Panc1 (cell line): ENCODE results near the gene ANKRD29. TPM values are rescaled to one million over a fixed set of nuclear protein-coding genes. Genes with fewer than 3 reads are reported as not detected.

Source experiments
- ATAC-seq: fragments of 200-7000 bp; cut with Tn5 transposase; 2 replicates; pipeline ENCODE4 v1.9.1; 2020; ENCODE audit warnings: mild to moderate bottlenecking, moderate library complexity
- BruUV-seq: library from RNA; stranded (reverse); fragments of 400-500 nt; replicated peaks from 2 replicates; lab custom pipeline; 2021; lab: Mats Ljungman, UMichigan
- CTCF ChIA-PET: fragments of 300-600 bp; sonication (Branson Sonifier 250); formaldehyde crosslinking; loops from one replicate; lab custom pipeline; 2022; ENCODE audit warnings: antibody characterized with exemption; lab: Charles Lee
- POLR2A ChIA-PET: fragments of 300-600 bp; sonication (Branson Sonifier 250); formaldehyde crosslinking; loops from one replicate; lab custom pipeline; 2022; ENCODE audit warnings: antibody characterized with exemption; lab: Charles Lee
- DNase-seq: peaks from one replicate; pipeline ENCODE4 v3.0.0-alpha.2; 2010; ENCODE audit warnings: low read depth, low spot score
- H3K27ac ChIP-seq: 2 replicates; pipeline ENCODE4 v1.5.1; 2011; ENCODE audit warnings: mild to moderate bottlenecking, low read length, inconsistent platforms
- H3K27me3 ChIP-seq: fragments of 200-500 bp; sonication (Bioruptor generic); 2 replicates; pipeline ENCODE4 v1.6.0; 2014; ENCODE audit warnings: low read length, inconsistent platforms; ENCODE audit not compliant: control insufficient read depth, insufficient read depth
- H3K36me3 ChIP-seq: fragments of 200-500 bp; sonication (Bioruptor generic); 2 replicates; pipeline ENCODE4 v1.5.1; 2014; ENCODE audit warnings: inconsistent platforms, mild to moderate bottlenecking, low read length, moderate library complexity; ENCODE audit not compliant: control insufficient read depth, insufficient read depth
- H3K4me1 ChIP-seq: 2 replicates; pipeline ENCODE4 v1.5.1; 2011; ENCODE audit warnings: inconsistent platforms, mild to moderate bottlenecking, low read length, moderate library complexity; ENCODE audit not compliant: control insufficient read depth, insufficient read depth
- H3K4me3 ChIP-seq, 2 experiments: 2 replicates each; pipeline ENCODE4 v1.5.1; 2011 to 2012; ENCODE audit warnings: low read depth in 2 of 2, low read length in 2 of 2, mild to moderate bottlenecking in 2 of 2, inconsistent platforms in 1 of 2, moderate library complexity in 1 of 2
- H3K9me3 ChIP-seq: fragments of 200-500 bp; sonication (Bioruptor generic); 2 replicates; pipeline ENCODE4 v1.5.1; 2014; ENCODE audit warnings: low read depth, mild to moderate bottlenecking, inconsistent platforms, low read length, moderate library complexity; ENCODE audit not compliant: control insufficient read depth, insufficient read depth
- POLR2AphosphoS5 ChIP-seq: IDR thresholded peaks from 2 replicates; pipeline ENCODE4 v1.6.1; 2012; ENCODE audit warnings: mild to moderate bottlenecking, low read depth, low read length, moderate library complexity
- SIN3A ChIP-seq: IDR thresholded peaks from 2 replicates; pipeline ENCODE4 v1.6.1; 2012; ENCODE audit warnings: low read depth, mild to moderate bottlenecking, low read length, moderate library complexity, borderline replicate concordance; ENCODE audit not compliant: insufficient read depth
- TCF7L2 ChIP-seq: IDR thresholded peaks from 2 replicates; pipeline ENCODE4 v1.6.1; 2011; ENCODE audit warnings: mild to moderate bottlenecking, low read depth, low read length, inconsistent platforms
- in situ Hi-C: cut with HindIII; loops from 2 replicates; pipeline ENCODE4 v1.10.0; 2016; ENCODE audit warnings: low sequenced_read_pairs, low pct_unique_long_range_greater_than_20kb
- intact Hi-C: fragments of 100-400 bp; cut with micrococcal nuclease; formaldehyde crosslinking; loops from one replicate; pipeline ENCODE4 v1.10.0; 2022; ENCODE audit not compliant: unreplicated experiment
- total RNA-seq: library from RNA; stranded (reverse); gene quantifications from one replicate; pipeline ENCODE4 v1.2.1, GENCODE V29; 2021; ENCODE audit not compliant: unreplicated experiment
- TF ChIP-seq, protein P1 (sequence below): fragments of 450-650 bp; IDR thresholded peaks from 2 replicates; pipeline ENCODE4 v1.5.1; 2017; ENCODE audit warnings: mild to moderate bottlenecking
- TF ChIP-seq, protein P2 (sequence below), 2 experiments: IDR thresholded peaks; 2 replicates each; pipeline ENCODE4 v1.6.1; 2011 to 2012; ENCODE audit warnings: low read depth in 2 of 2, control low read depth in 1 of 2, low read length in 1 of 2, mild to moderate bottlenecking in 1 of 2, moderate library complexity in 1 of 2; ENCODE audit not compliant: insufficient read depth in 1 of 2

The ANKRD29 gene
- total RNA-seq, 1 experiment from 2014 or later, result 0.67 TPM

DNA sequence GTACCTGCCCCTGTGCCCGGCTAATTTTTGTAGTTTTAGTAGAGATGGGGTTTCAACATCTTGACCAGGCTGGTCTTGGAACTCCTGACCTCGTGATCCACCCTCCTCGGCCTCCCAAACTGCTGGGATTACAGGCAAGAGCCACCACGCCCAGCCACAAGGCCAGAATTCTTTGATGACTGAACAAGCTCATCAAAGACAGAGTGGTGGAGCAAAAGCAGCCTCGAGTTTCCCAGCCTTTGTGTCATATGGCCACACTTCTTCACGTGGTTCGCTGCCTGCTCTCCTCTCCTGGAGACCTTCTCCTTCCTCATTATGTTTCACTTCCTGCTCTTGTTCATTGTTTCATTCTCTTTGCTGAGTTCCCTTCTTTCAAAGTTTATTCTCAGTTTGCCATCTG, 66.5 kb downstream of the ANKRD29 start:
- ATAC-seq, result no peak
- peaks cover 3% of the 10 kb centered on the region; the same call in 1 of the 2 replicates for H3K27me3 ChIP-seq
- H3K36me3 ChIP-seq, result no peaks in the 10 kb centered on the region
- ChIA-PET POLR2A (no interaction called here), CTCF (no interaction called here)
- H3K4me1 ChIP-seq, result no peaks in the 10 kb centered on the region
- no peak for DNase-seq
- in situ Hi-C loops (no loop called here), intact Hi-C loops (no loop called here)
- H3K9me3 ChIP-seq, result no peaks in the 10 kb centered on the region
- TF ChIP-seq TCF7L2 (no peak), POLR2AphosphoS5 (no peak), SIN3A (no peak)
- TF ChIP-seq, protein P1, sequence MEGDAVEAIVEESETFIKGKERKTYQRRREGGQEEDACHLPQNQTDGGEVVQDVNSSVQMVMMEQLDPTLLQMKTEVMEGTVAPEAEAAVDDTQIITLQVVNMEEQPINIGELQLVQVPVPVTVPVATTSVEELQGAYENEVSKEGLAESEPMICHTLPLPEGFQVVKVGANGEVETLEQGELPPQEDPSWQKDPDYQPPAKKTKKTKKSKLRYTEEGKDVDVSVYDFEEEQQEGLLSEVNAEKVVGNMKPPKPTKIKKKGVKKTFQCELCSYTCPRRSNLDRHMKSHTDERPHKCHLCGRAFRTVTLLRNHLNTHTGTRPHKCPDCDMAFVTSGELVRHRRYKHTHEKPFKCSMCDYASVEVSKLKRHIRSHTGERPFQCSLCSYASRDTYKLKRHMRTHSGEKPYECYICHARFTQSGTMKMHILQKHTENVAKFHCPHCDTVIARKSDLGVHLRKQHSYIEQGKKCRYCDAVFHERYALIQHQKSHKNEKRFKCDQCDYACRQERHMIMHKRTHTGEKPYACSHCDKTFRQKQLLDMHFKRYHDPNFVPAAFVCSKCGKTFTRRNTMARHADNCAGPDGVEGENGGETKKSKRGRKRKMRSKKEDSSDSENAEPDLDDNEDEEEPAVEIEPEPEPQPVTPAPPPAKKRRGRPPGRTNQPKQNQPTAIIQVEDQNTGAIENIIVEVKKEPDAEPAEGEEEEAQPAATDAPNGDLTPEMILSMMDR, result no peak
- TF ChIP-seq, protein P2, sequence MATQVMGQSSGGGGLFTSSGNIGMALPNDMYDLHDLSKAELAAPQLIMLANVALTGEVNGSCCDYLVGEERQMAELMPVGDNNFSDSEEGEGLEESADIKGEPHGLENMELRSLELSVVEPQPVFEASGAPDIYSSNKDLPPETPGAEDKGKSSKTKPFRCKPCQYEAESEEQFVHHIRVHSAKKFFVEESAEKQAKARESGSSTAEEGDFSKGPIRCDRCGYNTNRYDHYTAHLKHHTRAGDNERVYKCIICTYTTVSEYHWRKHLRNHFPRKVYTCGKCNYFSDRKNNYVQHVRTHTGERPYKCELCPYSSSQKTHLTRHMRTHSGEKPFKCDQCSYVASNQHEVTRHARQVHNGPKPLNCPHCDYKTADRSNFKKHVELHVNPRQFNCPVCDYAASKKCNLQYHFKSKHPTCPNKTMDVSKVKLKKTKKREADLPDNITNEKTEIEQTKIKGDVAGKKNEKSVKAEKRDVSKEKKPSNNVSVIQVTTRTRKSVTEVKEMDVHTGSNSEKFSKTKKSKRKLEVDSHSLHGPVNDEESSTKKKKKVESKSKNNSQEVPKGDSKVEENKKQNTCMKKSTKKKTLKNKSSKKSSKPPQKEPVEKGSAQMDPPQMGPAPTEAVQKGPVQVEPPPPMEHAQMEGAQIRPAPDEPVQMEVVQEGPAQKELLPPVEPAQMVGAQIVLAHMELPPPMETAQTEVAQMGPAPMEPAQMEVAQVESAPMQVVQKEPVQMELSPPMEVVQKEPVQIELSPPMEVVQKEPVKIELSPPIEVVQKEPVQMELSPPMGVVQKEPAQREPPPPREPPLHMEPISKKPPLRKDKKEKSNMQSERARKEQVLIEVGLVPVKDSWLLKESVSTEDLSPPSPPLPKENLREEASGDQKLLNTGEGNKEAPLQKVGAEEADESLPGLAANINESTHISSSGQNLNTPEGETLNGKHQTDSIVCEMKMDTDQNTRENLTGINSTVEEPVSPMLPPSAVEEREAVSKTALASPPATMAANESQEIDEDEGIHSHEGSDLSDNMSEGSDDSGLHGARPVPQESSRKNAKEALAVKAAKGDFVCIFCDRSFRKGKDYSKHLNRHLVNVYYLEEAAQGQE (IDR thresholded peaks at IDR 0.05; ENCODE audit: insufficient read depth in 1 of 2, low read depth in 2 of 2, low read length in 1 of 2), result no peak
- no TSS peak for BruUV-seq
- H3K27ac ChIP-seq, result no peak overlapping the region
- H3K4me3 ChIP-seq, result no peak overlapping the region

DNA sequence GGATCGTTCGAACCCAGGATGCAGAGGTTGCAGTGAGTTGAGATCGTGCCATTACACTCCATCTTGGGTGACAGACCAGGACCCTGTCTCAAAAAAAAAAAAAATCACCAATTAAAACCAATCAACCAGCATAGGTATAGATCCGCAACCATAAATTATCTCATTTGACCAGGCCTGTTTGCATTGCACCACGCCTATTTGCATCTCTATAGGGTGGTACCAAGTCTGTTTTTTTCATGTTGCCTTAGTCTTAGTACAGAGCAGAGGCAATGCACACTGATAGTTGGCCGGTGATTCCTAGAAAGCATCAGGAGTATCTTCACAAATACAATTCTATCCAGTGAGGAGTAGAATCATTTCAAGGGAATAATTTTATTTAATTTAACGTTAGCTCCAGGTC, 67.1 kb downstream of the ANKRD29 start:
- no peaks in the 10 kb centered on the region for H3K36me3 ChIP-seq
- no peak overlapping the region for H3K4me3 ChIP-seq
- no TSS peak for BruUV-seq
- TF ChIP-seq POLR2AphosphoS5 (no peak), TCF7L2 (no peak)
- intact Hi-C loops (no loop called here), in situ Hi-C loops (no loop called here)
- H3K4me1 ChIP-seq, result no peaks in the 10 kb centered on the region
- H3K27me3 ChIP-seq, result peaks cover 3% of the 10 kb centered on the region; the same call in 1 of the 2 replicates
- no peak overlapping the region for H3K27ac ChIP-seq
- ChIA-PET POLR2A (interaction anchor here (0.6 kb wide), 1 partner anchor 156 kb away, joined by 4 read pairs; no protein-coding TSS in a partner anchor), CTCF (interaction anchor here (0.6 kb wide), 2 partner anchors 8 to 23 kb away, joined by 3 to 4 read pairs; no protein-coding TSS in a partner anchor)
- DNase-seq (no peak), ATAC-seq (no peak)
- no peaks in the 10 kb centered on the region for H3K9me3 ChIP-seq

DNA sequence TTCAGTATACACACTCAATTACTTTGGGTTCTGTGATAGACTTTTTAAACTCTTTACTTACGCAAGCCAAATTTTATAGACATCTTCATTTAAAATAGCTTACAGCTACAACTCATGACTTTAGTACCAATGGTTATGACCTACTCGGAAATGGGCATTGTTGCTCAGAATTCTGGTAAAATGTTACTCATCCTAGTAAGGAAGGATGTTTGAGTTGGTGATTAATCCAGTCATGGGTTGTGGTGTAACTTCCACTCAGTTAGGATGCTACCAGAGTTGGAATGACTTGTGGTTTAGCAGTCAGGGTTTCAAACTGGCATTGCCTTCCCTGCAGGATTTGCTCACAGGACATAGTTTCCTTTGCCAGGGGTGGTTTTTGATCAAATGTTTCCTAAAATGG, 69.0 kb downstream of the ANKRD29 start:
- Histone ChIP-seq H3K4me1 (no peaks in the 10 kb centered on the region), H3K27me3 (no peaks in the 10 kb centered on the region), H3K9me3 (no peaks in the 10 kb centered on the region), H3K27ac (no peak overlapping the region), H3K36me3 (no peaks in the 10 kb centered on the region), H3K4me3 (no peak overlapping the region)
- ChIA-PET CTCF (no interaction called here), POLR2A (no interaction called here)
- intact Hi-C loops, result no loop called here
- ATAC-seq, result no peak
- BruUV-seq, result no TSS peak
- peak; percentile 65 for DNase-seq
- no peak for TF ChIP-seq POLR2AphosphoS5
- TF ChIP-seq TCF7L2, result no peak
- no peak for TF ChIP-seq SIN3A
- TF ChIP-seq, protein P2 (IDR thresholded peaks at IDR 0.05; ENCODE audit: insufficient read depth in 1 of 2, low read depth in 2 of 2, low read length in 1 of 2), result no peak
- in situ Hi-C loops, result no loop called here
